Fibroblast of lung (primary cell): ENCODE results near the gene NLRP1. TPM values are rescaled to one million over a fixed set of nuclear protein-coding genes. Genes with fewer than 3 reads are reported as not detected.

Source experiments
- DNase-seq, 2 donors: peaks; one replicate each; pipeline versions ENCODE4 v3.0.0 to v3.0.0-alpha.2; 2010; ENCODE audit warnings: low read depth in 2 of 2
- H2AFZ ChIP-seq: 2 replicates; pipeline ENCODE4 v1.5.1; 2012; ENCODE audit warnings: low read length, control low read depth, inconsistent platforms
- H3K27ac ChIP-seq: 2 replicates; pipeline ENCODE4 v1.5.1; 2011; ENCODE audit warnings: low read length, control low read depth; ENCODE audit not compliant: insufficient read depth
- H3K27me3 ChIP-seq: 2 replicates; pipeline ENCODE4 v1.5.1; 2011; ENCODE audit warnings: mild to moderate bottlenecking, low read length; ENCODE audit not compliant: control insufficient read depth, insufficient read depth
- H3K36me3 ChIP-seq: 2 replicates; pipeline ENCODE4 v1.5.1; 2011; ENCODE audit warnings: low read length; ENCODE audit not compliant: control insufficient read depth, insufficient read depth
- H3K4me1 ChIP-seq: 2 replicates; pipeline ENCODE4 v1.5.1; 2011; ENCODE audit warnings: low read length; ENCODE audit not compliant: control insufficient read depth, insufficient read depth; ENCODE audit errors: extremely low read depth
- H3K4me2 ChIP-seq: 2 replicates; pipeline ENCODE4 v1.5.1; 2011; ENCODE audit warnings: low read length, control low read depth; ENCODE audit not compliant: insufficient read depth; ENCODE audit errors: extremely low read depth
- H3K4me3 ChIP-seq, 4 experiments: fragments of 200-600 bp in 1 of 4; sonication (generic) in 1 of 4; replicated peaks in 1 of 4; 2 replicates each; pipeline ENCODE4 v1.5.1; 2011 to 2016; ENCODE audit warnings: low read length in 4 of 4, low read depth in 3 of 4, mild to moderate bottlenecking in 3 of 4, control low read depth in 2 of 4, inconsistent platforms in 1 of 4, mixed read lengths in 1 of 4; ENCODE audit not compliant: insufficient read depth in 1 of 4; ENCODE audit errors: control extremely low read depth in 1 of 4
- H3K79me2 ChIP-seq: 2 replicates; pipeline ENCODE4 v1.5.1; 2012; ENCODE audit warnings: mild to moderate bottlenecking, low read length, inconsistent platforms; ENCODE audit not compliant: control insufficient read depth, insufficient read depth
- H3K9ac ChIP-seq: 2 replicates; pipeline ENCODE4 v1.5.1; 2011; ENCODE audit warnings: mild to moderate bottlenecking, low read length, control low read depth; ENCODE audit not compliant: insufficient read depth
- H3K9me3 ChIP-seq: 2 replicates; pipeline ENCODE4 v1.5.1; 2012; ENCODE audit warnings: low read depth, low read length; ENCODE audit not compliant: control insufficient read depth, insufficient read depth
- H4K20me1 ChIP-seq: 2 replicates; pipeline ENCODE4 v1.5.1; 2011; ENCODE audit warnings: low read length; ENCODE audit not compliant: control insufficient read depth, insufficient read depth; ENCODE audit errors: extremely low read depth
- EZH2 ChIP-seq: IDR thresholded peaks from 2 replicates; pipeline ENCODE4 v1.5.1; 2012; ENCODE audit warnings: low read length, control low read depth, mild to moderate bottlenecking; ENCODE audit errors: missing control alignments
- polyA plus RNA-seq, 2 donors: library from polyadenylated mRNA; depleted of rRNA in 1 of 2; stranded (reverse) in 1 of 2; unstranded in 1 of 2; fragments of >200 nt; gene quantifications; 2 replicates each; pipeline ENCODE4 v1.2.1, GENCODE V29; 2011 to 2012; ENCODE audit warnings: missing spikeins in 1 of 2
- total RNA-seq: library from RNA; depleted of rRNA; stranded (reverse); fragments of >200 nt; gene quantifications from 2 replicates; pipeline ENCODE4 v1.2.1, GENCODE V29; 2014
- TF ChIP-seq, protein P1 (sequence below), 2 donors: IDR thresholded peaks in 1 of 2; conservative IDR thresholded peaks in 1 of 2; 1 replicate in 1 of 2; 2 replicates in 1 of 2; pipeline ENCODE4 v1.5.1; 2011 to 2012; ENCODE audit warnings: low read length in 2 of 2, control low read depth in 1 of 2, inconsistent platforms in 1 of 2, low read depth in 1 of 2, mild to moderate bottlenecking in 1 of 2

NLRP1 gene
- total and polyA plus RNA-seq, 2 donors (not counting 1 experiment from before 2014, with no cell fraction given), result 22.1 to 23.1 TPM

DNA sequence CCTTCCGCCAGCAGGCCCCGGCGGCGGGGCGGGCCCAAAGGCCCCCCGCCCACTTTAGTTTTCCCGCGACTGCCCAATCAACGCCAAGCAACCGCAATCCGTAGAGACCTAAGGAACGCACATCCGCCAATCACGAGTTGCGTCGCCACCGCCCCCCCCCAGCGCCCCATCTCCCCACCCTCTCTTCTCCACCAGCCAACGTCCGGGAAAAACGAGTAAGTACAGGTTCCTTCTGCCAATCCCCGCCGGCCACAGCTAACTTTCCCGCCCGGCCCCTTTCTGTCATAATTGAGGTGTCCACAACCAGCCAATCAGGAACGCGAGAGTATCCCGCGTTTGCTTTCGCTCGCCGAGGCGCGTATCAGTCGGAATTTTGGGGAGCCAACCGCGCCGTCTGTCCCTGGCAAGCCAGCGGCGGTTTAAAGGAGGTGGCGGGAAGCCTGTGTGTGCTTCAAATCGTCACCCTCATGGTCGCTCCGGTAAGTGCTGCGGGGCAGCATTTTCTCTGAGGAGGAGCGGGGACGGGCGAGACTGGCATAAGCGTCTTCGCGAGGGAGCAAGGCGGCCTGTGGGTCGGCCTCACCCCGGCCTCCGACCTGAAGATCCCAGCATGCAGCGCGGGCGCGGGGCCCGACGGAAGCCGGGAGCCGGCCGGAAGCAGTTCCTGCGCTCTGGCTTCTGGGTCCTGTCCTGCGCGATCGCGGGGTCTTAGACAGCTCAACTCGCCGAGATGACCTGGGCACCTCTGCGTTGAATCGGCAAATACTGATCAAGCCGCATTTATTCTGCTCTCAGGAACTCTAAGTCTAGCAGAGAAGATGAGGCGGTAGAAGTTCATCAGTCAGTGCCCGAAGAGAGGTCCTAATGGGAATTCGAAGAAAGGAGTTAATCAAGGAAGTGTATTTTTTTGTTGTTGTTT lies 97.8 kb downstream of the NLRP1 start, which contains the start of gene MIS12:
TSS of gene MIS12 (plus strand) at position 361 of the 919 bp plus-strand sequence. CDS start 2,297 bp downstream, outside the sequence.
- H3K27me3 ChIP-seq, result no peaks in the 10 kb centered on the region
- H3K4me3 ChIP-seq, result peak within 1 kb of the TSS; percentile 81 to 99 (median 97)
- peak within 1 kb of the TSS; percentile 93 for H2AFZ ChIP-seq
- peak within 1 kb of the TSS; percentile 97 for H3K4me2 ChIP-seq
- no peak for TF ChIP-seq EZH2
- TF ChIP-seq, protein P1, sequence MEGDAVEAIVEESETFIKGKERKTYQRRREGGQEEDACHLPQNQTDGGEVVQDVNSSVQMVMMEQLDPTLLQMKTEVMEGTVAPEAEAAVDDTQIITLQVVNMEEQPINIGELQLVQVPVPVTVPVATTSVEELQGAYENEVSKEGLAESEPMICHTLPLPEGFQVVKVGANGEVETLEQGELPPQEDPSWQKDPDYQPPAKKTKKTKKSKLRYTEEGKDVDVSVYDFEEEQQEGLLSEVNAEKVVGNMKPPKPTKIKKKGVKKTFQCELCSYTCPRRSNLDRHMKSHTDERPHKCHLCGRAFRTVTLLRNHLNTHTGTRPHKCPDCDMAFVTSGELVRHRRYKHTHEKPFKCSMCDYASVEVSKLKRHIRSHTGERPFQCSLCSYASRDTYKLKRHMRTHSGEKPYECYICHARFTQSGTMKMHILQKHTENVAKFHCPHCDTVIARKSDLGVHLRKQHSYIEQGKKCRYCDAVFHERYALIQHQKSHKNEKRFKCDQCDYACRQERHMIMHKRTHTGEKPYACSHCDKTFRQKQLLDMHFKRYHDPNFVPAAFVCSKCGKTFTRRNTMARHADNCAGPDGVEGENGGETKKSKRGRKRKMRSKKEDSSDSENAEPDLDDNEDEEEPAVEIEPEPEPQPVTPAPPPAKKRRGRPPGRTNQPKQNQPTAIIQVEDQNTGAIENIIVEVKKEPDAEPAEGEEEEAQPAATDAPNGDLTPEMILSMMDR (conservative IDR thresholded peaks at IDR 0.05 in 1 of 2, IDR thresholded peaks at IDR 0.05 in 1 of 2; ENCODE audit: low read depth in 1 of 2, low read length in 2 of 2), result no peak
- H3K27ac ChIP-seq, result peak within 1 kb of the TSS; percentile 99
- no peaks in the 10 kb centered on the region for H3K9me3 ChIP-seq
- peak within 1 kb of the TSS; percentile 94 for H3K9ac ChIP-seq
- H4K20me1 ChIP-seq, result no peaks in the 10 kb centered on the region
- DNase-seq, result peak; percentile 99 to 100
- H3K36me3 ChIP-seq, result peaks cover 9% of the 10 kb centered on the region
- H3K4me1 ChIP-seq, result peaks cover 10% of the 10 kb centered on the region
- H3K79me2 ChIP-seq, result peaks cover 50% of the 10 kb centered on the region

DNA sequence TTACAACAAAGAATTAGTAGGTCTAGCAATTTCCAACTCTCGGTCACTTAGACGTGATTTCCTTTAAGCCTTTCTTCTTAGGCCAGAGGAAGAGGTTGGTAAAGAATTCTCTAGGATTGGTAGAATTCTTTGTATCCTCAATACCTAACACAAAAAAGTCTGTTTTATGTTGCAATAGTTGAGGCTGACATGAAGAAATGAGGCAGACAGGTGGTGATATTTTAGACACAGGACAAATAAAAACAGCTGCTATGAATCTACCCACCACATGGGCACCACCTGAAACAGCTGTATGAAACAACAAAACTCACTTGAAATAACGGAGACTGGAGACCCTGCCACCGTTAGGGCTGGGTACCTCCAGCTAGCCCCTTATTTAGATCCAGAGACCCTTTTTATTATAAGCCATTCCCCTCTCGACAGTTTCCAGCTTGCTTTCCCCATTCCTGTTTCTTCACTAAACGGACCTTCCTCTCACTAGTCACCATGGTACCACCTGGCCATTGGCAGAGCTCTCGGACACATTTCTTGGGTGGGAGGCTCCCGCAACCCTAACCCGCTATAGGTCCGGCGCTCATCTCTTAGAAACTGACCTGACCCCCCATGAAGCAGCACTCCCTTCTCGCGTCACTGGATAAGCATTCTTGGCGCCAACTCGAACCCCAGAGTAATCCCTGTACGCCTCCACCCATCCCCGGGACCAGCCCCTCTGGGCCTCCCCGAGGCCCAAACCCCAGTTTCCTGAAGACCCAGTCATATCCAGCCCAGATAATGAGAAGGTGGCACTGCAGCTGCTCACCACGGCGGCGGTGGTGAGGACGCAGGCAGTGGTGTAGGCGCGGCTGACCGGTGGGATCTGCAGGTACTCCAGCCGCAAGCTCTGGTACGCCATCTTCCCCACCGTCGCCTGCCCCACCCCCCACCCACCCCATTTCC lies 98.8 kb downstream of the NLRP1 start, which contains the start of gene DERL2:
TSS of gene DERL2 (minus strand) at position 909 of the 936 bp plus-strand sequence. CDS start at position 892, 17 bp downstream.
- peak in 1 of 2 donors; percentile 36 for DNase-seq
- Histone ChIP-seq H2AFZ (peak within 1 kb of the TSS; percentile 93), H3K27ac (peak within 1 kb of the TSS; percentile 99), H3K4me1 (peaks cover 10% of the 10 kb centered on the region), H4K20me1 (no peaks in the 10 kb centered on the region), H3K9ac (peak within 1 kb of the TSS; percentile 94), H3K79me2 (peaks cover 50% of the 10 kb centered on the region), H3K36me3 (peaks cover 9% of the 10 kb centered on the region), H3K4me2 (peak within 1 kb of the TSS; percentile 97), H3K27me3 (no peaks in the 10 kb centered on the region), H3K9me3 (no peaks in the 10 kb centered on the region), H3K4me3 (peak within 1 kb of the TSS; percentile 81 to 99 (median 97))
- no peak for TF ChIP-seq EZH2
- TF ChIP-seq, protein P1 (conservative IDR thresholded peaks at IDR 0.05 in 1 of 2, IDR thresholded peaks at IDR 0.05 in 1 of 2; ENCODE audit: low read depth in 1 of 2, low read length in 2 of 2), result no peak
